Measurements from ENCODE around the gene PLIN3.
"Not testable (repeated sequence)": the region's sequence is repeated elsewhere in the genome, so short reads cannot be mapped to it uniquely, and the experiment has no call there.

Gene PLIN3

DNA sequence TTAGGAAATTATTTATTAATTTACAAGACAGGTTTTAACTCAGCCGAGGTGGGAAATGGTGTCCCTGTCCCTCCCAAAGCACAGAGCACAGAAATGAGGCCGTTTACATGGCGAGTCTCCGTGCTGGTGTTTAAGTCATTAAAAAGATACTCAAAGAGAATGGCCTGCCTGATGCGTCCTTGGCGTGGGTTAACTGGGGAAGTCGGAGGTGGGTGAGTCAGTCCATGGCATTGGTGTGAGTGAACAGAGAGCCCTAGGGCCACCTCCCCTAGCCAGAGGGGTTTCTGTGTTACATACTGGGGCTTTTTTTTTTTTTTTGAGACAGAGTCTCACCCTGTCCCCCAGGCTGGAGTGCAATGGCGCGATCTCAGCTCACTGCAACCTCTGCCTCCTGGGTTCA, 72.1 kb downstream of the PLIN3 start:
- Histone ChIP-seq H3K9me3 (ENCODE audit: control insufficient read depth in 2 of 2, low read length in 2 of 2) (no peaks in the 10 kb centered on the region), H3K27me3 (ENCODE audit: control insufficient read depth in 2 of 2, insufficient read depth in 2 of 2, low read length in 2 of 2) (no peaks in the 10 kb centered on the region), H3K27ac (ENCODE audit: low read depth in 2 of 2, low read length in 2 of 2) (no peak overlapping the region), H3K36me3 (ENCODE audit: control insufficient read depth in 2 of 2, insufficient read depth in 2 of 2, low read length in 2 of 2) (peaks cover 24 to 38% of the 10 kb centered on the region in 2 donors), H3K9ac (ENCODE audit: low read depth in 1 of 2, low read length in 2 of 2) (no peak overlapping the region), H3K4me3 (ENCODE audit: low read length in 2 of 2) (no peak overlapping the region), H3K4me1 (ENCODE audit: control insufficient read depth in 2 of 2, insufficient read depth in 2 of 2, low read length in 2 of 2) (peaks cover 19% of the 10 kb centered on the region in 2 donors)

DNA sequence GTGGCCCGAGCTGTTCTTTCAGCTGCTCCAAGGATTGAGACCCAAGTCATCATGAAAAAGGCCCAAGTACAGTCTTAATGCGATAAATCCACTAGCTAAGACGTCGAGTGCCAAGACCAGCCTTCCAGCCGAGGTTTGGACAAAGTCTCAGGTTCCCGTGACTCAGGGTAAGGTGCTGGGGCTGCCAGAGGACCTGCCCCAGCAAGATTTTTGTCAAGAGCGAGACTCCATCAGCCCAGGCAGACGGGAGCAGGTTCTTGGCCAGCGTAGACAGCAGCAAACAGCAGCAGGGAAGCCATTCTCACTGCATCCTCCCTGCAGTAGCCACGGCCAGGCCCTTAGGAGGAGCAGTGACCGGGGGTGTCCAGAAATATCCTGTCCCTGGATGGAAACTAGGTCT, 72.5 kb downstream of the PLIN3 start:
- Histone ChIP-seq H3K27ac (ENCODE audit: low read depth in 2 of 2, low read length in 2 of 2) (no peak overlapping the region), H3K27me3 (ENCODE audit: control insufficient read depth in 2 of 2, insufficient read depth in 2 of 2, low read length in 2 of 2) (no peaks in the 10 kb centered on the region), H3K4me1 (ENCODE audit: control insufficient read depth in 2 of 2, insufficient read depth in 2 of 2, low read length in 2 of 2) (peaks cover 19% of the 10 kb centered on the region in 2 donors), H3K36me3 (ENCODE audit: control insufficient read depth in 2 of 2, insufficient read depth in 2 of 2, low read length in 2 of 2) (peaks cover 24 to 38% of the 10 kb centered on the region in 2 donors), H3K4me3 (ENCODE audit: low read length in 2 of 2) (no peak overlapping the region), H3K9me3 (ENCODE audit: control insufficient read depth in 2 of 2, low read length in 2 of 2) (no peaks in the 10 kb centered on the region), H3K9ac (ENCODE audit: low read depth in 1 of 2, low read length in 2 of 2) (no peak overlapping the region)

DNA sequence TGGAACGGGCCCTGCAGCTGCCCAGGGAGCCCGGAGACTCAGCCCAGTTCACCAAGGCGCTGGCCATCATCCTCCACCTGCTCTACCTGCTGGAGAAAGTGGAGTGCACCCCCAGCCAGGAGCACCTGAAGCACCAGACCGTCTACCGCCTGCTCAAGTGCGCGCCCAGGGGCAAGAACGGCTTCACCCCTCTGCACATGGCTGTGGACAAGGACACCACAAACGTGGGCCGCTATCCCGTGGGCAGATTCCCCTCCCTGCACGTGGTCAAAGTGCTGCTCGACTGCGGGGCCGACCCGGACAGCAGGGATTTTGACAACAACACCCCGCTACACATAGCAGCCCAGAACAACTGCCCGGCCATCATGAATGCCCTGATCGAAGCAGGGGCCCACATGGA, 74.2 kb downstream of the PLIN3 start:
- Histone ChIP-seq H3K4me1 (ENCODE audit: control insufficient read depth in 2 of 2, insufficient read depth in 2 of 2, low read length in 2 of 2) (peaks cover 19% of the 10 kb centered on the region in 2 donors), H3K36me3 (ENCODE audit: control insufficient read depth in 2 of 2, insufficient read depth in 2 of 2, low read length in 2 of 2) (peaks cover 24 to 33% of the 10 kb centered on the region in 2 donors)
- not testable (repeated sequence) for H3K27me3 ChIP-seq (ENCODE audit: control insufficient read depth in 2 of 2, insufficient read depth in 2 of 2, low read length in 2 of 2); H3K27ac ChIP-seq (ENCODE audit: low read depth in 2 of 2, low read length in 2 of 2); H3K9ac ChIP-seq (ENCODE audit: low read depth in 1 of 2, low read length in 2 of 2); H3K4me3 ChIP-seq (ENCODE audit: low read length in 2 of 2); H3K9me3 ChIP-seq (ENCODE audit: control insufficient read depth in 2 of 2, low read length in 2 of 2)

DNA sequence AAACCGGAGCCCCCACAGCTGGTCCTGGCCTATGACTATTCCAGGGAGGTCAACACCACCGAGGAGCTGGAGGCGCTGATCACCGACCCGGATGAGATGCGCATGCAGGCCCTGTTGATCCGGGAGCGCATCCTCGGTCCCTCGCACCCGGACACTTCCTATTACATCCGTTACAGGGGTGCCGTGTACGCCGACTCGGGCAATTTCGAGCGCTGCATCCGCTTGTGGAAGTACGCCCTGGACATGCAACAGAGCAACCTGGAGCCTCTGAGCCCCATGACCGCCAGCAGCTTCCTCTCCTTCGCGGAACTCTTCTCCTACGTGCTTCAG, 74.6 kb downstream of the PLIN3 start:
- not testable (repeated sequence) for H3K27ac ChIP-seq (ENCODE audit: low read depth in 2 of 2, low read length in 2 of 2); H3K9ac ChIP-seq (ENCODE audit: low read depth in 1 of 2, low read length in 2 of 2); H3K9me3 ChIP-seq (ENCODE audit: control insufficient read depth in 2 of 2, low read length in 2 of 2); H3K27me3 ChIP-seq (ENCODE audit: control insufficient read depth in 2 of 2, insufficient read depth in 2 of 2, low read length in 2 of 2)
- peak overlapping the region in 1 of 2 donors; percentile 84 for H3K4me3 ChIP-seq (ENCODE audit: low read length in 2 of 2)
- peaks cover 19% of the 10 kb centered on the region in 2 donors for H3K4me1 ChIP-seq (ENCODE audit: control insufficient read depth in 2 of 2, insufficient read depth in 2 of 2, low read length in 2 of 2)
- peaks cover 24 to 33% of the 10 kb centered on the region in 2 donors for H3K36me3 ChIP-seq (ENCODE audit: control insufficient read depth in 2 of 2, insufficient read depth in 2 of 2, low read length in 2 of 2)

DNA sequence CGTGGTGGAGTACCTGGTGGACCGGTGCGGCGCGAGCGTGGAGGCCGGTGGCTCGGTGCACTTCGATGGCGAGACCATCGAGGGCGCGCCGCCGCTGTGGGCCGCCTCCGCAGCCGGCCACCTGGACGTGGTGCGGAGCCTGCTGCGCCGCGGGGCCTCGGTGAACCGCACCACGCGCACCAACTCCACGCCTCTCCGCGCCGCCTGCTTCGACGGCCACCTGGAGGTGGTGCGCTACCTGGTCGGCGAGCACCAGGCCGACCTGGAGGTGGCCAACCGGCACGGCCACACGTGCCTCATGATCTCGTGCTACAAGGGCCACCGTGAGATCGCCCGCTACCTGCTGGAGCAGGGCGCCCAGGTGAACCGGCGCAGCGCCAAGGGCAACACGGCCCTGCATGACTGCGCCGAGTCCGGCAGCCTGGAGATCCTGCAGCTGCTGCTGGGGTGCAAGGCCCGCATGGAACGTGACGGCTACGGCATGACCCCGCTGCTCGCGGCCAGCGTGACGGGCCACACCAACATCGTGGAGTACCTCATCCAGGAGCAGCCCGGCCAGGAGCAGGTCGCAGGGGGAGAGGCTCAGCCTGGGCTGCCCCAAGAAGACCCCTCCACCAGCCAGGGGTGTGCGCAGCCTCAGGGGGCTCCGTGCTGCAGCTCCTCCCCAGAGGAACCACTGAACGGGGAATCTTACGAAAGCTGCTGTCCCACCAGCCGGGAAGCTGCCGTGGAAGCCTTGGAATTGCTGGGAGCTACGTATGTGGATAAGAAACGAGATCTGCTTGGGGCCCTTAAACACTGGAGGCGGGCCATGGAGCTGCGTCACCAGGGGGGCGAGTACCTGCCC, 75.2 kb downstream of the PLIN3 start:
- Histone ChIP-seq H3K4me3 (ENCODE audit: low read length in 2 of 2) (peak overlapping the region; percentile 76 to 84), H3K36me3 (ENCODE audit: control insufficient read depth in 2 of 2, insufficient read depth in 2 of 2, low read length in 2 of 2) (peaks cover 24 to 30% of the 10 kb centered on the region in 2 donors), H3K9ac (ENCODE audit: low read depth in 1 of 2, low read length in 2 of 2) (peak overlapping the region; percentile 72 to 81), H3K4me1 (ENCODE audit: control insufficient read depth in 2 of 2, insufficient read depth in 2 of 2, low read length in 2 of 2) (peaks cover 19% of the 10 kb centered on the region in 2 donors), H3K27ac (ENCODE audit: low read depth in 2 of 2, low read length in 2 of 2) (peak overlapping the region; percentile 85 to 86)
- H3K27me3 ChIP-seq (ENCODE audit: control insufficient read depth in 2 of 2, insufficient read depth in 2 of 2, low read length in 2 of 2); H3K9me3 ChIP-seq (ENCODE audit: control insufficient read depth in 2 of 2, low read length in 2 of 2): not testable (repeated sequence)

DNA sequence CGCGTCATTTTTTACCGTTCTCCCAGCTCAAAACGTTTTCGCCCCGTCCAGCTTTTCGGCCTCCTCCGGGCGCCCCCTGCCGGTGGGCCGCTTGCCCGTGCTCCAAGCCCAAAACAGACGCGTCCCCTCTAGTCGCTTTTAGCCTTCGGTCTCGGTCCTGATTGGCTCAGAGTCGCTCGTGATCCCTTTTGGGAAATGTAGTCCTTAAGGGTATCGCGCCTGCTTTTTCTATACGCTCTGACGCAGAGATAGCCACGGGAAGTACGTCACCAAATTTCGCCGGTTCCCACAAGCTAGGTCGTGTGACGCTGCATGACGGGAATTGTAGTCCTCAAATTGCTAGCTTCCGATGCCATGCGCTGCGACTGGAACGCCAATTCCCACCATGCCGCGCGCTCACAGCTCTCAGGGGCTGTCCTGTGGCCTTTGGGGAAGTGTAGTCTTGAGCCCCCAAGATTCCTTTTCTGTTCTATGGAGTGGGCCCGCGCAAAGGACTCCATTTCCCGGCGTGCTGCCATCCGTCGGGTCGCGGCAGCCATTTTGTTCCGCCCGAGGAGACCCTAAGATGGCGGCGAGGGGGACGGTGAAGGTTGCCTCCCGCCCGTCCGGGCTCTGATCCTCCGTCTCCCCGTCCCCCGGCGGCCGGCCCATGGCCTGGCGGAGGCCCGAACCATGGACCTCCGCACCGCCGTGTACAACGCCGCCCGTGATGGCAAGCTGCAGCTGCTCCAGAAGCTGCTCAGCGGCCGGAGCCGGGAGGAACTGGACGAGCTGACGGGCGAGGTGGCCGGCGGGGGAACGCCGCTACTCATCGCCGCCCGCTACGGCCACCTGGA, 76.1 kb downstream of the PLIN3 start, which contains the start of gene FEM1A:
FEM1A (plus strand) TSS at position 552 of the 836 bp plus-strand sequence; CDS start at position 673, 121 bp downstream.
- Histone ChIP-seq H3K9ac (ENCODE audit: low read depth in 1 of 2, low read length in 2 of 2) (peak within 1 kb of the TSS; percentile 72 to 81), H3K9me3 (ENCODE audit: control insufficient read depth in 2 of 2, low read length in 2 of 2) (no peaks in the 10 kb centered on the region), H3K4me1 (ENCODE audit: control insufficient read depth in 2 of 2, insufficient read depth in 2 of 2, low read length in 2 of 2) (peaks cover 19% of the 10 kb centered on the region in 2 donors), H3K27me3 (ENCODE audit: control insufficient read depth in 2 of 2, insufficient read depth in 2 of 2, low read length in 2 of 2) (no peaks in the 10 kb centered on the region), H3K27ac (ENCODE audit: low read depth in 2 of 2, low read length in 2 of 2) (peak within 1 kb of the TSS; percentile 85 to 86), H3K4me3 (ENCODE audit: low read length in 2 of 2) (peak within 1 kb of the TSS; percentile 76 to 84), H3K36me3 (ENCODE audit: control insufficient read depth in 2 of 2, insufficient read depth in 2 of 2, low read length in 2 of 2) (peaks cover 20 to 24% of the 10 kb centered on the region in 2 donors)
